RWPE1 (cell line): Measurements from ENCODE around the gene PLAAT1.

ENCODE experiments used
- CTCF ChIA-PET: fragments of 350-600 bp; sonication (Branson Sonifier 250); formaldehyde crosslinking; extraction: SDS; loops from one replicate; lab custom pipeline; 2021; lab: Yijun Ruan, JAX
- POLR2A ChIA-PET: fragments of 400-600 bp; formaldehyde crosslinking; extraction: SDS; loops from one replicate; lab custom pipeline; 2020; ENCODE audit warnings: antibody characterized with exemption; ENCODE audit not compliant: low non-redundant PET; lab: Yijun Ruan, JAX
- DNase-seq: peaks from one replicate; pipeline ENCODE4 v3.0.0; 2012; ENCODE audit warnings: low spot score
- H3K27ac ChIP-seq: fragments of 450-650 bp; 2 replicates; pipeline ENCODE4 v1.5.1; 2017
- TF ChIP-seq, protein P1 (sequence below): fragments of 450-650 bp; conservative IDR thresholded peaks from 2 replicates; pipeline ENCODE4 v1.5.1; 2017; ENCODE audit warnings: low read depth, mild to moderate bottlenecking

The PLAAT1 gene

GRCh38 chr3:193243571-193243970 lies 2.5 kb downstream of the PLAAT1 start:
- ChIA-PET POLR2A (no interaction called here), CTCF (interaction anchor here (0.8 kb wide), 1 partner anchor 23 kb away, joined by 7 read pairs; no protein-coding TSS in a partner anchor)
- TF ChIP-seq, protein P1, sequence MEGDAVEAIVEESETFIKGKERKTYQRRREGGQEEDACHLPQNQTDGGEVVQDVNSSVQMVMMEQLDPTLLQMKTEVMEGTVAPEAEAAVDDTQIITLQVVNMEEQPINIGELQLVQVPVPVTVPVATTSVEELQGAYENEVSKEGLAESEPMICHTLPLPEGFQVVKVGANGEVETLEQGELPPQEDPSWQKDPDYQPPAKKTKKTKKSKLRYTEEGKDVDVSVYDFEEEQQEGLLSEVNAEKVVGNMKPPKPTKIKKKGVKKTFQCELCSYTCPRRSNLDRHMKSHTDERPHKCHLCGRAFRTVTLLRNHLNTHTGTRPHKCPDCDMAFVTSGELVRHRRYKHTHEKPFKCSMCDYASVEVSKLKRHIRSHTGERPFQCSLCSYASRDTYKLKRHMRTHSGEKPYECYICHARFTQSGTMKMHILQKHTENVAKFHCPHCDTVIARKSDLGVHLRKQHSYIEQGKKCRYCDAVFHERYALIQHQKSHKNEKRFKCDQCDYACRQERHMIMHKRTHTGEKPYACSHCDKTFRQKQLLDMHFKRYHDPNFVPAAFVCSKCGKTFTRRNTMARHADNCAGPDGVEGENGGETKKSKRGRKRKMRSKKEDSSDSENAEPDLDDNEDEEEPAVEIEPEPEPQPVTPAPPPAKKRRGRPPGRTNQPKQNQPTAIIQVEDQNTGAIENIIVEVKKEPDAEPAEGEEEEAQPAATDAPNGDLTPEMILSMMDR = no peak
- DNase-seq = no peak
- no peak overlapping the region for H3K27ac ChIP-seq

- POLR2A ChIA-PET = interaction anchor here (0.5 kb wide), 1 partner anchor 255 kb away, joined by 3 read pairs; no protein-coding TSS in a partner anchor
- CTCF ChIA-PET = no interaction called here
- H3K27ac ChIP-seq = no peak overlapping the region
- DNase-seq = no peak
- TF ChIP-seq, protein P1 = no peak
Observed at GRCh38 chr3:193248848-193249468, 7.9 kb downstream of the PLAAT1 start.

GRCh38 chr3:193250492-193250891 lies 9.5 kb downstream of the PLAAT1 start:
- POLR2A ChIA-PET = no interaction called here
- no peak for DNase-seq
- TF ChIP-seq, protein P1 = no peak
- H3K27ac ChIP-seq = no peak overlapping the region
- CTCF ChIA-PET = no interaction called here

- DNase-seq = no peak
- H3K27ac ChIP-seq = no peak overlapping the region
- TF ChIP-seq, protein P1 = no peak
- ChIA-PET CTCF (no interaction called here), POLR2A (no interaction called here)
Observed at GRCh38 chr3:193253986-193254660, 13.1 kb downstream of the PLAAT1 start.

GRCh38 chr3:193261970-193262369 lies 20.9 kb downstream of the PLAAT1 start:
- no peak for DNase-seq
- TF ChIP-seq, protein P1 = no peak
- CTCF ChIA-PET = interaction anchor here (0.6 kb wide), 1 partner anchor 198 kb away, joined by 3 read pairs; no protein-coding TSS in a partner anchor
- POLR2A ChIA-PET = no interaction called here
- no peak overlapping the region for H3K27ac ChIP-seq

DNA sequence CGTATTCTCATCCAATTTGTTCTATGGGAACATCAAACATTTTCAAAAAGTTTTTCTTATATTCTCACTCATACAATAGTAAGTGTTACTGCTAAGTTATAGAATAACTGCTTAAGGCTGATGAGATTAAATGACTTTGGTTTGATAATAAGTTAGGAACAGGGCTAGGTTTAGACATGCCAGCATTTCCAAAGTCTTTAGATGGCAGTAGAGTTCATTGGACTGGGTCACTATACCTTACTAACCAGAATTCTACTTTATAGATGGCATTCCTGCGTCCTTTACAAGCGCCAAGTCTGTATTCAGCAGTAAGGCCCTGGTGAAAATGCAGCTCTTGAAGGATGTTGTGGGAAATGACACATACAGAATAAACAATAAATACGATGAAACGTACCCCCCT lies 21.7 kb downstream of the PLAAT1 start:
- no peak for DNase-seq
- ChIA-PET CTCF (no interaction called here), POLR2A (no interaction called here)
- no peak overlapping the region for H3K27ac ChIP-seq
- TF ChIP-seq, protein P1 = no peak
